Loucy (cell line): Measurements from ENCODE around the gene NUAK2.

Source experiments
- H2AFZ ChIP-seq: fragments of 200-600 bp; sonication (generic); 2 replicates; pipeline ENCODE4 v1.6.0; 2016; ENCODE audit warnings: antibody characterized with exemption, mild to moderate bottlenecking, low read length, moderate library complexity
- H3F3A ChIP-seq: fragments of 200-600 bp; 2 replicates; pipeline ENCODE4 v1.6.0; 2016; ENCODE audit warnings: antibody characterized with exemption, low read depth, mild to moderate bottlenecking
- H3K27me3 ChIP-seq: fragments of 200-600 bp; sonication (generic); 2 replicates; pipeline ENCODE4 v1.6.1; 2014; ENCODE audit warnings: low read length, mild to moderate bottlenecking; ENCODE audit not compliant: insufficient read depth, poor library complexity, severe bottlenecking
- H3K36me3 ChIP-seq: fragments of 200-600 bp; sonication (generic); 2 replicates; pipeline ENCODE4 v1.6.1; 2016; ENCODE audit warnings: low read length; ENCODE audit not compliant: insufficient read depth
- H3K4me1 ChIP-seq: fragments of 200-600 bp; sonication (generic); 2 replicates; pipeline ENCODE4 v1.5.1; 2014; ENCODE audit warnings: low read length, mild to moderate bottlenecking; ENCODE audit not compliant: insufficient read depth, poor library complexity, severe bottlenecking
- H3K4me2 ChIP-seq: fragments of 200-600 bp; sonication (generic); 2 replicates; pipeline ENCODE4 v1.6.0; 2014; ENCODE audit warnings: antibody characterized with exemption, low read length, low read depth, mild to moderate bottlenecking; ENCODE audit not compliant: poor library complexity, severe bottlenecking
- H3K4me3 ChIP-seq: fragments of 200-600 bp; sonication (generic); 2 replicates; pipeline ENCODE4 v1.5.1; 2014; ENCODE audit warnings: low read length, mild to moderate bottlenecking, mixed read lengths; ENCODE audit not compliant: poor library complexity, severe bottlenecking
- H3K79me2 ChIP-seq: fragments of 200-600 bp; sonication (generic); 2 replicates; pipeline ENCODE4 v1.6.1; 2014; ENCODE audit warnings: low read length; ENCODE audit not compliant: insufficient read depth
- H3K9ac ChIP-seq: fragments of 200-600 bp; sonication (generic); 2 replicates; pipeline ENCODE4 v1.6.0; 2014; ENCODE audit warnings: mild to moderate bottlenecking, low read depth, low read length, moderate library complexity; ENCODE audit not compliant: poor library complexity, severe bottlenecking
- H3K9me2 ChIP-seq: fragments of 200-600 bp; sonication (generic); replicated peaks from 2 replicates; pipeline ENCODE4 v1.6.1; 2016; ENCODE audit warnings: low read depth, low read length, mixed read lengths
- H3K9me3 ChIP-seq: fragments of 200-600 bp; sonication (generic); 2 replicates; pipeline ENCODE4 v1.6.1; 2014; ENCODE audit warnings: mild to moderate bottlenecking, antibody characterized with exemption, low read length, low read depth; ENCODE audit not compliant: insufficient read depth
- H4K20me1 ChIP-seq: fragments of 200-600 bp; sonication (generic); 2 replicates; pipeline ENCODE4 v1.6.0; 2014; ENCODE audit warnings: antibody characterized with exemption, low read length, mild to moderate bottlenecking; ENCODE audit not compliant: insufficient read depth, poor library complexity, severe bottlenecking
- CTCF ChIP-seq: fragments of 200-600 bp; sonication (generic); conservative IDR thresholded peaks from 2 replicates; pipeline ENCODE4 v1.5.1; 2014; ENCODE audit warnings: mild to moderate bottlenecking, antibody characterized with exemption, low read length
- EZH2phosphoT487 ChIP-seq: fragments of 200-600 bp; IDR thresholded peaks from 2 replicates; pipeline ENCODE4 v1.6.1; 2018; ENCODE audit warnings: antibody characterized with exemption, mild to moderate bottlenecking, moderate library complexity, borderline replicate concordance

The NUAK2 gene

DNA sequence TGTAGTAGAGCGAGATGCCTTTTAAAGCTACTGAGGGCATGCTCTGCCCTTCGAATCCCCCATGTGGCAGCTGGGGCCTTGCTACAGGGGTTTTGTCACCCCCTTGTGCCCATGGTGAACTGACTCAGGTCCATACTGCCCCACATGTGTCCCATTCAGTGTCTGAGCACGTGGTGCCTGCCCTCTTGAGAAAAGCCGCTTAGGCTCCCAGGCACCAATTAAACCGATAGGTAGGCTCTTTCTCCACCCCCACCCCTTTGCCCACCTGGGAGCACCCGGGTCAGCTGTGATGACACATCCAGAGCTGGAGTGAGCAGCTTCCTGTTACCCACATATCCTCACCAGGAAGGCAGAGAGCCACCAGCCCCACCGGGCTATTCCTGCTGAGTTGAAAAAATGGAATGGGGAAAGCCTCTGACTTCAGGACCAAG, 63.3 kb downstream of the NUAK2 start:
- H3K27me3 ChIP-seq = no peaks in the 10 kb centered on the region

GRCh38 chr1:205257735-205258134, 63.8 kb downstream of the NUAK2 start:
- H4K20me1 ChIP-seq = no peaks in the 10 kb centered on the region

More for the DNA sequence above, 63.3 kb downstream of the NUAK2 start:
- Histone ChIP-seq H3K79me2 (no peaks in the 10 kb centered on the region), H3K4me2 (no peak overlapping the region), H3K4me3 (no peak overlapping the region), H3K36me3 (no peaks in the 10 kb centered on the region), H3K9ac (no peak overlapping the region), H3K4me1 (peaks cover 23% of the 10 kb centered on the region), H3K9me2 (no peaks in the 10 kb centered on the region), H3K9me3 (no peaks in the 10 kb centered on the region), H4K20me1 (no peaks in the 10 kb centered on the region), H3F3A (no peaks in the 10 kb centered on the region), H2AFZ (no peak overlapping the region)
- no peak for TF ChIP-seq CTCF
- TF ChIP-seq EZH2phosphoT487 = no peak

DNA sequence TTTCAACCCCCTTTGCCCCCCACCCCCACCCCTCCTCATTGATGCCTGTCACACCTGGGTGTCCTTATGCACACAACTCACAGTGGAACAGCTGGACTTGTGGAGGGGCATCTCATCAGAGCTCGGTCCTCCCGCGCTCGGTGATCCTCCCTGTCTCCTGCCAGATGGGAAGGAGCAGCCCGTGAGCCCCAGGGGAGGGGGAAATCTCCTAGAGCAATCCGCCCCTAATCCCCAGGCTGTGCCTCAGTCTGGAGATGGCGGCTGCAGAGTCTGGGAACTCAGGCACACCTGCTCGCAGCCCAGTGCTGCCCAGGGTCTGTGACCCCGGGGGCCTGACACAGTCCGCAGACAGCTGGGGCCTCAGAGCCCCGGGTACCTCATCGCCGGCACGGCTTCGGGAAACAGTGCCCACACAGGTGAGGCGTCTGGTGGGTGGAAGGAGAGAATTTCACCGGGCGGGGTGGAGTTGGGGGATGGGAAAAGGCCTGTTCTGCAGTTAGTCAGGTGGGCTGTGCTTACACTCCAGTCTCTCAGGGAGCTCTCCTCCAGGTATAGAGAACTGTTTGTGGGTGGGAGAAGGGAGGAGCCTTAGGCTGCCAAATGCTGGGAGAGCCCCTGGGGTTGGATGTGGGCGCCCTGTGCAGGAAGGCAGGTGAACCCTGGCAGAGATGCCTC, 64.5 kb downstream of the NUAK2 start:
- H3K36me3 ChIP-seq = no peaks in the 10 kb centered on the region
- H3F3A ChIP-seq = no peaks in the 10 kb centered on the region
- H3K9me3 ChIP-seq = no peaks in the 10 kb centered on the region
- H3K9ac ChIP-seq = no peak overlapping the region
- no peak overlapping the region for H3K4me3 ChIP-seq
- peaks cover 11% of the 10 kb centered on the region for H3K4me1 ChIP-seq
- H3K9me2 ChIP-seq = no peaks in the 10 kb centered on the region
- no peak overlapping the region for H2AFZ ChIP-seq
- TF ChIP-seq EZH2phosphoT487 = no peak
- no peak for TF ChIP-seq CTCF
- no peaks in the 10 kb centered on the region for H3K79me2 ChIP-seq
- no peaks in the 10 kb centered on the region for H4K20me1 ChIP-seq
- H3K4me2 ChIP-seq = no peak overlapping the region
- H3K27me3 ChIP-seq = no peaks in the 10 kb centered on the region

More at GRCh38 chr1:205257735-205258134, 63.8 kb downstream of the NUAK2 start:
- no peaks in the 10 kb centered on the region for H3K36me3 ChIP-seq
- no peaks in the 10 kb centered on the region for H3K9me2 ChIP-seq
- H3K9ac ChIP-seq = no peak overlapping the region
- H3K4me1 ChIP-seq = peaks cover 18% of the 10 kb centered on the region
- H3K79me2 ChIP-seq = no peaks in the 10 kb centered on the region
- H3K4me2 ChIP-seq = no peak overlapping the region
- H3K27me3 ChIP-seq = no peaks in the 10 kb centered on the region
- no peak overlapping the region for H2AFZ ChIP-seq
- TF ChIP-seq EZH2phosphoT487 = no peak
- no peak overlapping the region for H3K4me3 ChIP-seq
- no peaks in the 10 kb centered on the region for H3K9me3 ChIP-seq
- no peaks in the 10 kb centered on the region for H3F3A ChIP-seq
